NCI-H345 (cell line): ENCODE measurements around the gene MOSMO.
A peak's percentile ranks its signal among the peaks of the same experiment; 100 is the strongest.
"Not testable (repeated sequence)": the region's sequence is repeated elsewhere in the genome, so short reads cannot be mapped to it uniquely, and the experiment has no call there.

Experiments
- DNase-seq: peaks from one replicate; lab custom pipeline; 2025; lab: John Stamatoyannopoulos, UW

MOSMO gene

GRCh38 chr16:22093331-22093730 is 85.4 kb downstream of the MOSMO start:
- DNase-seq = no peak

DNA sequence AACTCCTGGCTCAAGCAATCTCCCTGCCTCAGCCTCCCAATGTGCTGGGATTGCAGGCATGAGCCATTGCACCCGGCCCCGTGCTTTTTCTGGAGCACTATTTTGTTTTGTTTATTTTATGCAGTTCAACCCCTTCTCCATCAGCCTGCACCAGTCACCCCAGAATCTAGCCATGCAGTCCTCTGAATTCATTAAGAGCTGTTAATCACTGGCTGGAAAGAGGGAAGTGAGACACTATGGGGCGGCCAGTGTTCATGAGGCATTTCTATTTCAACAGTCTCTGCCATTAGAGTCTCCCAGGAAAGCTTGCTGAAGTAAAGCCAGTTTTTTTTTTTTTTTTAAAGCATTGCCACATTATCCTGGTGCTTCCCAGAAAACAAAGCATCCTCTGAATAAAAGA is 86.1 kb downstream of the MOSMO start:
- no peak for DNase-seq

DNA sequence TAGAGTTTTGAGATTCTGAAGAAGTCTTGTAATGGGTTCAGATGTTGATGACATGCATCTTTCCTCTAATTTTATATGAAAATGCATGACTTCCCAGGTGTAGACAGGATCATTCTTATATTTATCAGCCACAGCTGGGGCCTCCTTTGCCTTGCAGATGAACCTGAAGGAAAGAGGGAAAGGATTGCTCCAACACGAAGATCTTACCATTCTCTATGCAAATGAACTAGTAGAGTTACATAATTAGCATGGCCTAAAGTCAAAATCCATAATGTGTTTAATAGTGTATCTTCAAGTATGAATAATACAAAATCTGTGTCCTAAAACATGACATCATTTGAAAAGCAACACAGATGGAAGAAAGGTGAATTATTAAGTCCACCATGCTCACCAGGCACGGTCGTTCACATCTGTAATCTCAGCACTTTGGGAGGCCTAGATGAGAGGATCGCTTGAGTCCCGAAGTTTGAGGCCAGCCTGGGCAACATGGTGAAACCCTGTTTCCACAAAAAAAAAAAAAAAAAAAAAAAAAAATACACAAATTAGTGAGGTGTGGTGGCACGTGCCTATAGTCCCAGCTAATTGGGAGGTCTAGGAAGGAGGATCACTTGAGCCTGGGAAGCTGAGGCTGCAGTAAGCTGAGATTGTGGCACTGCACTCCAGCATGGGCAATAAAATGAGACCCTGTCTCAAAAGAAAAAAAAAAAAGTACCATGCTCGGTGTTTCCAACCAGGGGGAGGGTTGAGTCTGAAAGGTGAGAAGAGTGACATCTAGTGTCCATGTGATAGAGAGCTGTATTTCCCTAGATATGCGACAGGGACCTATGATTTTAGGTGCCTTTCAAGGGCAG is 90.7 kb downstream of the MOSMO start:
- DNase-seq = peak; percentile 45

GRCh38 chr16:22099256-22099975 is 91.5 kb downstream of the MOSMO start:
- DNase-seq = no peak

DNA sequence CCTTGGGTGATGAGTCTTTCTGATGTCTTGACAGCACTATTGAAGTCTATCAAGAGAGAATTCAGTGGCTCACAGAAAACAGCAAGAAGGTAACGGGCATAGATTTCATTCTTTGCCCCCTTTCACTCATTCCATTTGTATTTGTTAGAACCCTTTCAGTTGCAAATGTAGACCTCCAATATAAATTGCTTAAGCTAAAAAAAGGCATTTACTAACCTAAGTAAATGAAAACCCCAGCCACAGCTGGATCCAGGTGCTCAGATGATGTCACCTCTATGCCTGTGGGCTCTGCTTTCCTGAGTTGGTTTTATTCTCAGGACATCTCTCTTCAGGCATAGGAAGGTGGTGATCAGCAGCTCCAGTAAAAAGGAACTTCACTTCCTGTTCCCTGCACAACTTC is 95.5 kb downstream of the MOSMO start:
- no peak for DNase-seq

DNA sequence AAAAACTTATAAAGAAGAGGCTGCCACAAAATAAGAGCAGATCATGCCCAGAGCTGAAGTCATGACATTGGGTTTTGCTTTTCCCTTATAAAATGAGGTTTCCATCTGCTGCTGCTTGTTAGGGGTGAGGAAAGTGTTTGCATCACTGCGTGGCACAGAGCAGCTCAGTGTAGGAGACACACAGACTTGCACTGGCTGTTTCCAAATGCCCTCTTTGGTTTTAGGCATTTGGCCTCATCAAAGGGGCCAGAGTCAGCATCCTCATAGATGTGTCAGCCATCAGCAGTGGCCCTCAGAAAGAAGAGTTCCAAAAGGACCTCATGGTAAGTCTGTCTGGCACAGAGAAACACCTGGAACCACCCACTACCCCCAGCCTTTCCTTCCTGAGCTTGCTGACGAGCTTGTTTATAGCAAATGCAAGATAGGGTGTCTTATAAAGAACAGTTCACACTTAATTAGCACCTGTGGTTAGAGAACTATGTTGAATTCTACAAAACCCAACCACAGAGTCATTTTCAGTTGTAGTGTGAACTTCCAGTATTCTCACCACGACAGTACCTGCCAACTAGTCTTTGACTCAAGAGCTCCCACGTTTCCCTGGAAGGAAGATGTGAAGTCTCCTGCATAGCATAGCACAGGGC is 101.5 kb downstream of the MOSMO start:
- DNase-seq = no peak

- DNase-seq = not testable (repeated sequence)
Measured at GRCh38 chr16:22111629-22112028, 103.7 kb downstream of the MOSMO start.

GRCh38 chr16:22116095-22116700 is 108.3 kb downstream of the MOSMO start:
- DNase-seq = no peak

- no peak for DNase-seq
Measured at GRCh38 chr16:22117609-22118008, 109.7 kb downstream of the MOSMO start.

- DNase-seq = no peak
Measured at GRCh38 chr16:22120440-22120839, 112.5 kb downstream of the MOSMO start.

- DNase-seq = no peak
Measured at GRCh38 chr16:22122239-22122638, 114.3 kb downstream of the MOSMO start.

- no peak for DNase-seq
Measured at GRCh38 chr16:22123146-22123545, 115.2 kb downstream of the MOSMO start.

DNA sequence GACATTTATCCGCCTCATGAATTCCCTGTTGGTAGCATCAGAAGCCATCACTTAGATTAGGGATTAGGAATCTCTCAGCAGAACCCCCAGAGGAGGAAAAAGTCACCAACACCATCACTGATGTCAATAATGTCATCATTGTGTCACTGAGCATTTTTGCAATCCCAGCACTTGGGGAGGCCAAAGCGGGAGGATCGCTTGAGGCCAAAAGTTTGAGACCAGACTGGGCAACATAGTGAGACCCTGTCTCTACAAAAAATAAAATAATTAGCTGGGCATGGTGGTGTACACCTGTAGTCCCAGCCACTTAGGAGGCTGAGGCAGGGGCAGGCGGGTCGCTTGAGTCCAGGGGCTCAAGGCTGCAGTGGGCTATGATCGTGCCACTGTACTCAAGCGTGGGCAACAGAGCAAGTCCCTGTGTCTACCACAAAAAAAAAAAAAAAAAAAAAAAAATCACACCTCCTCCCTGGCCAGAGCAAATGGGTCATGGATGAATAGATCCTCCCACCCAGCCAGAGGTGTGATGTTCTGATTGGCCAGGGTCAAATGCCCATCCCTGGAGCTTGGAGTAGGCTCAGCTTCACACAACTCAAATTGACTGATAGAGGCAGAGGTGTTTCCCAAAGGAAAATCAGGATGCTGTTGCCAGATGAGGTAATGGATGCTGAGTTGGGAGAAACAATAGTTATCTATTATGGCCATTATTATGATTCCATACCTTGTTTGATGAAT is 116.0 kb downstream of the MOSMO start:
- no peak for DNase-seq

GRCh38 chr16:22124583-22125284 is 116.8 kb downstream of the MOSMO start:
- no peak for DNase-seq

- DNase-seq = no peak
Measured at GRCh38 chr16:22126037-22126558, 118.2 kb downstream of the MOSMO start.

DNA sequence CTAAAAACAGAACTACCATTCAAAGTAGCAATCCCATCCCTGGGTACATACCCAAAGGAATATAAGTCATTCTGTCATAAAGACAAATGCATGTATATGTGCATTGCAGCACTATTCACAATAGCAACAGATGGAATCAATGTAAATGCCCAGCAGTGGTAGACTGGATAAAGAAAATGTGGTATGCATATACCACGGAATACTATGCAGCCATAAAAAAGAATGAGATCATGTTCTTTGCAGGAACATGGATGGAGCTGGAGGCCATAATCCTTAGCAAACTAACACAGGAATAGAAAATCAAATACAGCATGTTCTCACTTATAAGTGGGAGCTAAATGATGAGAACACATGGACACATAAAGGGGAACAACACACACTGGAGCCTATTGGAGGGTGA is 120.6 kb downstream of the MOSMO start:
- not testable (repeated sequence) for DNase-seq

GRCh38 chr16:22130528-22130927 is 122.6 kb downstream of the MOSMO start:
- DNase-seq = no peak

- no peak for DNase-seq
Measured at GRCh38 chr16:22132801-22133200, 124.9 kb downstream of the MOSMO start.
